Anterior cingulate cortex (tissue), 58 donors: Measurements from ENCODE around the gene DLD.
"Not testable (repeated sequence)": the region's sequence is repeated elsewhere in the genome, so short reads cannot be mapped to it uniquely, and the experiment has no call there.

Source experiments
- DNase-seq, 58 donors: peaks; one replicate each; lab custom pipeline; 2025; lab: John Stamatoyannopoulos, UW

Gene DLD

DNA sequence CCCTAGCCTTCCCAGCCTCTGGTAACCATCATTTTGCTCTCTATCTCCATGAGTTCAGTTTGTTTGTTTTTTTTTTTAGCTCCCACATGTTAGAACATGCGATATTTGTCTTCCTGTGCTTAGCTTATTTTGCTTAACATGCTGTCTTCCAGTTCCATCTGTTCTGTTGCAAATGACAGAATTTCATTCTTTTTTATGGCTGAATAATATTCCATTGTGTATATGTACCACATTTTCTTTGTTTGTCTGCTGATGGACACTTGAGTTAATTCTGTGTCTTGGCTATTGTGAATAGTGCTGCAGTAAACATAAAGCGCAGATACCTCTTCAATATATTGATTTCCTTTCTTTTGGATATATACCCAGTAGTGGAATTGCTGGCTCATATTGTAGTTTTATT is 21.0 kb downstream of the DLD start:
- DNase-seq = no peak

GRCh38 chr7:107913851-107914250 is 22.9 kb downstream of the DLD start:
- no peak for DNase-seq

GRCh38 chr7:107914831-107915230 is 23.8 kb downstream of the DLD start:
- no peak for DNase-seq

GRCh38 chr7:107915541-107915940 is 24.6 kb downstream of the DLD start:
- DNase-seq = no peak

GRCh38 chr7:107917763-107918651 is 27.0 kb downstream of the DLD start:
- no peak for DNase-seq

GRCh38 chr7:107918948-107919347 is 28.0 kb downstream of the DLD start:
- no peak for DNase-seq

DNA sequence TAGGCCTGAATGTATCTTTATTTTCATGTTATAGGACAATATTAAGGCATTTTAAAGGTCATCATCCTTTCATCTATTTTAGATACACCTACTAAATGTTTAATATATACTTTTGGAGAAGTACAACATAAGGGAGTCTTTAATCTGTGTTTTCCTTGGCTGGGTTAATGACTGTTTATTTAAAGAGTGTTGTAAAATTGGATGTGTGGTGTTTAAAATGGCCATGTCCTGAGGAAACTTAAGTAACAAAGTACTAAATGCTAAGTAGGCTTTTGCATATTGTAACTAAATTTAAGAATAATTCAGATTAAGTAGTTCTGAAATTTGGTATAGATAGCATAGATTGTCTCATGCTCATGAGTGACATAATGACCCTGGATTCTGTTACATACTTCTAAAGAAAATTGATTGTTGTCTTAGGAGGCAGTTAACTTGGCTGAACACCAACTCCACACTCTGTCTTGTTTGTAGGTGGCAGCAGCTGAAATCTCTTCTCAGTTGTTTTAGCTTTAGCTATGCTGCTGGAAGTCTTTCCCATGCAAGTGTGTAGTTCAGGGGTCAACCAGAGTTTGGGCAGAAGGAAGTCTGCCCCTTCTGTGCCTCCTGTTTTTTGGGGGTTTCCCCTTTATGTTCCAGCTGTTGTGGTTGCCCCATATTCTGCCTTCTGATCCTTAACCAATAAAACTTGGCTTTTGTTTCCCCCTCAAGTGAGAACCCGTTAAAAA is 29.2 kb downstream of the DLD start:
- DNase-seq = no peak

- not testable (repeated sequence) for DNase-seq
Observed at GRCh38 chr7:107921826-107922225, 30.8 kb downstream of the DLD start.

GRCh38 chr7:107922886-107923285 is 31.9 kb downstream of the DLD start:
- no peak for DNase-seq

DNA sequence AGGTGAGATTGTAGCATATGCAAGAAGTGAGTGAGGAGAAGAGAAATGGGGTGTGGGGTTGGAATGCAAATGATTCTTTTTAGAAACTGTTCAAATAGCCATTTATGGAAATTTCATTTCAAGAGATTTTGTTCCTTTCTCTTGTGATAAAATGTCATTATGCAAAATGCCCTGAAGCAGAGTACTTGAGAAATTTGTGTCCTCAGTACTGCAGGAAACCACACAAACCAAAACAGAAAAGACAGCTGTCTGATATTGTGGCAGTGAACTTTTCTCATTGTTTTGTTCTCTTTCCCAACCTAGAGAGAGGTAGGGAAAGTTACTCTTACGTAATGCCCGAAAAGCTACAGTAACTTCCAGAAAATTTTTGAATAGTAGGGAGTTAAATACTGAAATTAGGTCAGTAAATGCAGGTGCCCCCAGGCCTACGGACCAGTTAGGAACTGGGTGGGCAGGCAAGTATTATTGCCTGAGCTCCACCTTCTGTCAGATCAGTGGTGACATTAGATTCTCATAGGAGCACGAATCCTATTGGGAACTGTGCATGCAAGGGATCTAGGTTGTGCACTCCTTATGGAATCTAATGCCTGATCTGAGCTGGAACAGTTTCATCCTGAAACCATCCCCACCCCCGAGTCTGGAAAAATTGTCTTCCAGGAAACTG is 34.0 kb downstream of the DLD start:
- no peak for DNase-seq

GRCh38 chr7:107926481-107926880 is 35.5 kb downstream of the DLD start:
- no peak for DNase-seq

- no peak for DNase-seq
Observed at GRCh38 chr7:107931740-107932515, 40.9 kb downstream of the DLD start.

GRCh38 chr7:107932805-107933204 is 41.8 kb downstream of the DLD start:
- DNase-seq = no peak

GRCh38 chr7:107933386-107934013 is 42.5 kb downstream of the DLD start:
- no peak for DNase-seq

GRCh38 chr7:107934991-107935770 is 44.2 kb downstream of the DLD start:
- DNase-seq = no peak

DNA sequence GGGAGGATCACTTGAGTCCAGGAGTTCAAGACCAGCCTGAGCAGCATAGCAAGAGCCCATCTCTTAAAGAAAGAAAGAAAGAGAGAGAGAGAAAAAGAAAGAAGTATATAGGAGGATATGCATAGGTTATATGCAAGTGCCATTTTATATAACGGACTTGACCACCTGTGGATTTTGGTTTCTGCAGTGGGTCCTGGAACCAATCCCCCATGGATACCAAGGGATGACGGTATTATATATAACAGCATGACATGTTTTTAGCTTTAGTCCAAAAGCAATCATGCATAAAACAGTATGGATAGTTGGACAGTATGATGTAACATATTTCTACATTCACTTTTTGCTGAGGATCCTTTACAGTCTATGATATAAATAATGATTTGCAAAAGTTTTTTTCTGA is 45.3 kb downstream of the DLD start:
- no peak for DNase-seq

DNA sequence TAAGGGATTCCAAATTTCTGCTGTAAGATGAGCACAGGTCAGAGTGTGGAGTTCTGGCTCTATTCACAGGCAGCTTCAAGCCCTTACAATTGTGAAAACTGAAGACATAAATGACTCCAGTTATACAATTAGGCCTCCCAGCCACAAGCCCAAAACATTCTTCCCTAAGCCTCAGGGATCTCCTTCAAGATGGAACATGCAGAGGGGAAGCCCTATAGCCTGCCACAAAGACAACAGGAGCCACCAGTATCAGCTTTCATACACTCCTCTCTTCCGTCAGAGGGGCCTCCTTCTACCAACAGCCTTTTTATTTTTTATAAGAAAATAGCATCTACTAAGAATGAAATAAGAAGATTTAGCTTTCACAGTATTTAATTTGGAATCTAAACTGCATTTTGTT is 46.5 kb downstream of the DLD start:
- no peak for DNase-seq

DNA sequence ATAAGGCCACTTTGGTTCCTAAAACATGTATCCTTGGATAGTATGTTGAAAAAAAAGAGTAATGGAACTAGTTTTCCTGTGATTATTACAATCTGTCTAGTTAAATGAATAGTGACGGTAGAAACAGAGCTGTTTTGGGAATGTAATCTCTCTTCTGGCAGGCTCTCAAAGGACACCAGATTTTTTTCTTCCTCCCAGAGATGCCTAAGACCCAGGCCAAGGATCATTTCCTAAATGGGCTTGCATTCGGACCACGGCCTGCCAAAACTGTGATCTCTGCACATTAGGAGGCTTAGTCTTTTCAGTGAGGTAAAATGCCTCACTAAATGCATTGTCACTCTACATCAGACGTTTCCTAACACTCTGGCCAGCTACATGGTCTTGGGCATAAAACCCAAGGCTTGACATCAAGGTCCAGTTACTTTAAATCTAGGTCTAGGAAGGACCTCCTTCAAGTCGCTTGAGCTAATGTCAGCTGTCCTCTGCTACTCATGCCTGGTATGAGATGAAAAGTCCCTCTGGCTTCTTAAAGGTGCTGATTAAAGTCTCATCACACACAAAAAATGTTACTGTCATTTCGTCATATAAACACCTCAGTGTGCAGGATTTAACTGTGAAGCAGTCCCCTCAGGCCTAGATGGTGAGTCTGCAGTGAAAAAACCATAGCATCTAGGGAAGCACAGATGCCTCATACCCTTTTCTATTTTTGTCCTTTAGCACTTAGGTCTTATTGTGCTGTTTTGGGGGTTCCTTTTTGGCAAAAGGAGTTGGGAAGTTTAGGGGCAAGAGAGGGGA is 47.7 kb downstream of the DLD start:
- DNase-seq = no peak
